SK-N-SH treated with all-trans-retinoic acid at 6 μM for 48 hours (cell line): ENCODE data around the gene MALRD1.

Experiments used
- ATAC-seq: fragments of 200-7000 bp; cut with Tn5 transposase; 3 replicates; pipeline ENCODE4 v1.9.1; 2020; ENCODE audit warnings: mild to moderate bottlenecking, moderate library complexity
- ARNTL ChIP-seq: fragments of 450-650 bp; formaldehyde crosslinking; IDR thresholded peaks from 2 replicates; pipeline ENCODE4 v1.5.0; 2020; ENCODE audit warnings: low read depth, mild to moderate bottlenecking, moderate library complexity, borderline replicate concordance
- BACH2 ChIP-seq: fragments of 250-450 bp; sonication (Bioruptor Pico); IDR thresholded peaks from 2 replicates; pipeline ENCODE4 v1.9.0; 2021; ENCODE audit warnings: mild to moderate bottlenecking, borderline replicate concordance
- CSDC2 ChIP-seq: fragments of 250-450 bp; sonication (Bioruptor Pico); IDR thresholded peaks from 2 replicates; pipeline ENCODE4 v1.5.0; 2020; ENCODE audit warnings: mild to moderate bottlenecking, moderate library complexity
- ESRRG ChIP-seq: fragments of 250-450 bp; sonication (Bioruptor Pico); IDR thresholded peaks from 2 replicates; pipeline ENCODE4 v1.6.1; 2021; ENCODE audit warnings: mild to moderate bottlenecking
- GLIS3 ChIP-seq: fragments of 250-450 bp; sonication (Bioruptor Pico); IDR thresholded peaks from 2 replicates; pipeline ENCODE4 v1.5.0; 2020; ENCODE audit warnings: mild to moderate bottlenecking, moderate library complexity
- OSR1 ChIP-seq: fragments of 250-450 bp; sonication (Bioruptor Pico); IDR thresholded peaks from 2 replicates; pipeline ENCODE4 v1.8.0; 2022; ENCODE audit warnings: moderate library complexity, mild to moderate bottlenecking, inconsistent platforms
- PPARA ChIP-seq: fragments of 250-450 bp; sonication (Bioruptor Pico); IDR thresholded peaks from 2 replicates; pipeline ENCODE4 v1.5.0; 2020; ENCODE audit warnings: mild to moderate bottlenecking, borderline replicate concordance
- RARB ChIP-seq: fragments of 250-450 bp; sonication (Bioruptor Pico); IDR thresholded peaks from 2 replicates; pipeline ENCODE4 v1.8.0; 2021; ENCODE audit warnings: mild to moderate bottlenecking, moderate library complexity
- SNAI2 ChIP-seq: fragments of 250-450 bp; sonication (Bioruptor Pico); IDR thresholded peaks from 2 replicates; pipeline ENCODE4 v1.5.0; 2020; ENCODE audit warnings: mild to moderate bottlenecking, moderate library complexity
- TCF4 ChIP-seq: fragments of 250-450 bp; sonication (Bioruptor Pico); IDR thresholded peaks from 2 replicates; pipeline ENCODE4 v1.8.0; 2021; ENCODE audit warnings: mild to moderate bottlenecking, moderate library complexity, borderline replicate concordance
- TOX ChIP-seq: fragments of 250-450 bp; sonication (Bioruptor Pico); IDR thresholded peaks from 2 replicates; pipeline ENCODE4 v1.8.0; 2021; ENCODE audit warnings: mild to moderate bottlenecking, moderate library complexity, borderline replicate concordance
- ZC3H10 ChIP-seq: fragments of 250-450 bp; sonication (Bioruptor Pico); IDR thresholded peaks from 2 replicates; pipeline ENCODE4 v1.5.1; 2021; ENCODE audit warnings: mild to moderate bottlenecking, moderate library complexity
- ZFP3 ChIP-seq: fragments of 250-450 bp; sonication (Bioruptor Pico); IDR thresholded peaks from 2 replicates; pipeline ENCODE4 v1.5.0; 2020; ENCODE audit warnings: mild to moderate bottlenecking, moderate library complexity
- ZFP30 ChIP-seq: fragments of 450-650 bp; formaldehyde crosslinking; IDR thresholded peaks from 2 replicates; pipeline ENCODE4 v1.5.0; 2022; ENCODE audit warnings: mild to moderate bottlenecking, moderate library complexity
- ZNF565 ChIP-seq: fragments of 450-650 bp; formaldehyde crosslinking; conservative IDR thresholded peaks from 2 replicates; pipeline ENCODE4 v1.5.0; 2020; ENCODE audit warnings: low read depth, mild to moderate bottlenecking, moderate library complexity
- ZNF70 ChIP-seq: fragments of 450-650 bp; formaldehyde crosslinking; IDR thresholded peaks from 2 replicates; pipeline ENCODE4 v1.5.0; 2020; ENCODE audit warnings: mild to moderate bottlenecking, moderate library complexity
- TF ChIP-seq, protein P1 (sequence below): fragments of 250-450 bp; sonication (Bioruptor Pico); IDR thresholded peaks from 2 replicates; pipeline ENCODE4 v1.8.0; 2020; ENCODE audit warnings: mild to moderate bottlenecking, moderate library complexity, borderline replicate concordance
- TF ChIP-seq, protein P2 (sequence below): fragments of 250-450 bp; sonication (Bioruptor Pico); IDR thresholded peaks from 2 replicates; pipeline ENCODE4 v1.5.1; 2020; ENCODE audit warnings: low read depth, mild to moderate bottlenecking, moderate library complexity
- TF ChIP-seq, protein P3 (sequence below): fragments of 250-450 bp; sonication (Bioruptor Pico); IDR thresholded peaks from 2 replicates; pipeline ENCODE4 v1.5.1; 2021; ENCODE audit warnings: mild to moderate bottlenecking, moderate library complexity
- TF ChIP-seq, protein P4 (sequence below): fragments of 250-450 bp; sonication (Bioruptor Pico); IDR thresholded peaks from 2 replicates; pipeline ENCODE4 v1.8.0; 2021; ENCODE audit warnings: low read depth, mild to moderate bottlenecking, moderate library complexity, borderline replicate concordance

MALRD1 gene

DNA sequence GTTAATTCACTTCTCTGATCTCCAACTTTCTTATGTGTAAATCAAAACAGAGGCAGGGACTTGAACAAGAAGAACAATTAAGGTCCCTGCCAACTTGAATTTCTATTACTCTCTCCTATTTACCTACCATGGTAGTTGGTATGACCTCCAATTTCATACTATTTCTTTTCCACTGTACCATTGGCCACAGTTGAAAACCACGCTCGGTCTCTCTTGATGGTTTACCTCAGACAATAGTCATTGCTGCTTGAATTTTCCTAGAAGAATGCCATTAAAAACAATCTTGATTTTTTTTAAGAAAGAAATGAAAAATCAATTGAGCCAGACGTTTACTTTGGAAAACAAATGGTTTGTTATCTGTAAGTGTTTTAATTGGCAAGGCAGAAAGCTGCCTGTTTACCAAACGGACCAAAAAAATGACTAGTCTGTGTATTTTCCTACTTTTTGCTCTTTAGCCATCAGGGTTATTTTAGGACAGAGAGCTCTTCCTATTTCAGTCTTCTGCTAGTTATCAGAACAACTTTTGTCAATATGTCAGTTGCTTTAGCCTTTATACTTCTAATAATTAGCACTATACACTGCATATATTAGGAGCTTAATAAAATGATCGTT is 610.1 kb downstream of the MALRD1 start:
- TF ChIP-seq ZFP3 (CRISPR knock-in tag), result no peak
- TF ChIP-seq, protein P1, sequence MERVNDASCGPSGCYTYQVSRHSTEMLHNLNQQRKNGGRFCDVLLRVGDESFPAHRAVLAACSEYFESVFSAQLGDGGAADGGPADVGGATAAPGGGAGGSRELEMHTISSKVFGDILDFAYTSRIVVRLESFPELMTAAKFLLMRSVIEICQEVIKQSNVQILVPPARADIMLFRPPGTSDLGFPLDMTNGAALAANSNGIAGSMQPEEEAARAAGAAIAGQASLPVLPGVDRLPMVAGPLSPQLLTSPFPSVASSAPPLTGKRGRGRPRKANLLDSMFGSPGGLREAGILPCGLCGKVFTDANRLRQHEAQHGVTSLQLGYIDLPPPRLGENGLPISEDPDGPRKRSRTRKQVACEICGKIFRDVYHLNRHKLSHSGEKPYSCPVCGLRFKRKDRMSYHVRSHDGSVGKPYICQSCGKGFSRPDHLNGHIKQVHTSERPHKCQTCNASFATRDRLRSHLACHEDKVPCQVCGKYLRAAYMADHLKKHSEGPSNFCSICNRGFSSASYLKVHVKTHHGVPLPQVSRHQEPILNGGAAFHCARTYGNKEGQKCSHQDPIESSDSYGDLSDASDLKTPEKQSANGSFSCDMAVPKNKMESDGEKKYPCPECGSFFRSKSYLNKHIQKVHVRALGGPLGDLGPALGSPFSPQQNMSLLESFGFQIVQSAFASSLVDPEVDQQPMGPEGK, result no peak
- TF ChIP-seq ARNTL, result no peak
- no peak for TF ChIP-seq BACH2 (CRISPR knock-in tag)
- no peak for TF ChIP-seq ZFP30 (CRISPR knock-in tag)
- no peak for ATAC-seq

DNA sequence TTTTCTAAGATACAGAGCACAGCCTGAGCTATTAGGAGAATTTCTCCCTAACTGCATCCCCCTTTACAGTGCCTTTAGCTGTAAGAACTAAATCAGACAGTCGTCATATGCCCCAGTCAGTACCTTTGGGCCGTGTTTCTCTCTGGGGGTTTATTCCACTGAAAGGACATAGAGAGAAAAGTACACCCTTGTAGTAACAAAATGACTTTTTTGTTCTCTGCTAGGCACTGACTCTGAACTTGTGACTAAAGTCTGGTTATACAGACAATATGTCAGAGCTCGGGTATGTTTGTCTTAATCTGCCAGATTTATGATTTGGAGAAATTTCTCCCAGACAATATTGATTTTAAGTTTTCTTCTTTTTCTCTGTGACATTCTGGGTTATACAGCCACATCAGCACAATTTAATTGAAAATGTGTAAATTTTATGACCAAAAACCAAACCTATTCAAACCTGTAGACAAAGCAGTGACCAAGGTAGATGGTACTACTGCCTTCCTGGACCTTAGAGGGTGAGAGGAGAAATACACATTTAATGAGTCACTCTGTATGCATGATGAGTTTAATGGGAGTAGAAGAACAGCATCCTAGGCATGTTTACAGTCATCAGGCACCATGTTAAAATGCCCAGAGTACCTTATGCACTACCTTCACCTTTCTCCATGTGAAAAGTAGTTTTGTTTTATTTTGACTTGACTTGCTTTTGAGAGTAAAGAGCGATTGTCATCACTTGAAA is 611.5 kb downstream of the MALRD1 start:
- ATAC-seq, result peak; percentile 47; the same call in 2 of the 3 replicates
- TF ChIP-seq GLIS3 (CRISPR knock-in tag) (no peak), CSDC2 (CRISPR knock-in tag) (no peak), ZNF70 (no peak), PPARA (CRISPR knock-in tag) (no peak), ESRRG (CRISPR knock-in tag) (no peak), TCF4 (no peak), SNAI2 (CRISPR knock-in tag) (no peak), ZFP30 (CRISPR knock-in tag) (no peak), ARNTL (no peak), RARB (CRISPR knock-in tag) (no peak), BACH2 (CRISPR knock-in tag) (no peak)
- TF ChIP-seq, protein P2, sequence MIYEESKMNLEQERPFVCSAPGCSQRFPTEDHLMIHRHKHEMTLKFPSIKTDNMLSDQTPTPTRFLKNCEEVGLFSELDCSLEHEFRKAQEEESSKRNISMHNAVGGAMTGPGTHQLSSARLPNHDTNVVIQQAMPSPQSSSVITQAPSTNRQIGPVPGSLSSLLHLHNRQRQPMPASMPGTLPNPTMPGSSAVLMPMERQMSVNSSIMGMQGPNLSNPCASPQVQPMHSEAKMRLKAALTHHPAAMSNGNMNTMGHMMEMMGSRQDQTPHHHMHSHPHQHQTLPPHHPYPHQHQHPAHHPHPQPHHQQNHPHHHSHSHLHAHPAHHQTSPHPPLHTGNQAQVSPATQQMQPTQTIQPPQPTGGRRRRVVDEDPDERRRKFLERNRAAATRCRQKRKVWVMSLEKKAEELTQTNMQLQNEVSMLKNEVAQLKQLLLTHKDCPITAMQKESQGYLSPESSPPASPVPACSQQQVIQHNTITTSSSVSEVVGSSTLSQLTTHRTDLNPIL, result no peak

DNA sequence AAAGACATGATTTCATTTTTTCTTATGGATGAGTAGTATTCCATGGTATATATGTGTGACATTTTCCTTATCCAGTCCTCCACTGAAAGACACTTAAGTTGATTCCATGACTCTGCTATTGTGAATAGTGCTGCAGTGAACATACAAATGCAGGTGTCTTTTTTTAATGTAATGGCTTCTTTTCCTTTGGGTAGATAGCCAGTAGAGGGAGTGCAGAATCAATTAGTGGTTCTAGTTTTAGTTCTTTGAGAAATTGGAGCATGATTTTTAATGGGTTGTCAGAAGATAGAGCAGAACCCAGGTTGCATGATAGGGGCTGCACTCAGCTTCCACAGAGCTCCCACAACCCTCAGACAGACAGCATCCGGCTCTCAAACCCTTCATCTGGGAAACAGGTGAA is 614.7 kb downstream of the MALRD1 start:
- TF ChIP-seq, protein P3, sequence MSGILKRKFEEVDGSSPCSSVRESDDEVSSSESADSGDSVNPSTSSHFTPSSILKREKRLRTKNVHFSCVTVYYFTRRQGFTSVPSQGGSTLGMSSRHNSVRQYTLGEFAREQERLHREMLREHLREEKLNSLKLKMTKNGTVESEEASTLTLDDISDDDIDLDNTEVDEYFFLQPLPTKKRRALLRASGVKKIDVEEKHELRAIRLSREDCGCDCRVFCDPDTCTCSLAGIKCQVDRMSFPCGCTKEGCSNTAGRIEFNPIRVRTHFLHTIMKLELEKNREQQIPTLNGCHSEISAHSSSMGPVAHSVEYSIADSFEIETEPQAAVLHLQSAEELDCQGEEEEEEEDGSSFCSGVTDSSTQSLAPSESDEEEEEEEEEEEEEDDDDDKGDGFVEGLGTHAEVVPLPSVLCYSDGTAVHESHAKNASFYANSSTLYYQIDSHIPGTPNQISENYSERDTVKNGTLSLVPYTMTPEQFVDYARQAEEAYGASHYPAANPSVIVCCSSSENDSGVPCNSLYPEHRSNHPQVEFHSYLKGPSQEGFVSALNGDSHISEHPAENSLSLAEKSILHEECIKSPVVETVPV (CRISPR knock-in tag), result no peak
- TF ChIP-seq, protein P2, result no peak
- TF ChIP-seq RARB (CRISPR knock-in tag) (no peak), OSR1 (no peak), GLIS3 (CRISPR knock-in tag) (no peak), ZC3H10 (no peak)
- TF ChIP-seq, protein P4, sequence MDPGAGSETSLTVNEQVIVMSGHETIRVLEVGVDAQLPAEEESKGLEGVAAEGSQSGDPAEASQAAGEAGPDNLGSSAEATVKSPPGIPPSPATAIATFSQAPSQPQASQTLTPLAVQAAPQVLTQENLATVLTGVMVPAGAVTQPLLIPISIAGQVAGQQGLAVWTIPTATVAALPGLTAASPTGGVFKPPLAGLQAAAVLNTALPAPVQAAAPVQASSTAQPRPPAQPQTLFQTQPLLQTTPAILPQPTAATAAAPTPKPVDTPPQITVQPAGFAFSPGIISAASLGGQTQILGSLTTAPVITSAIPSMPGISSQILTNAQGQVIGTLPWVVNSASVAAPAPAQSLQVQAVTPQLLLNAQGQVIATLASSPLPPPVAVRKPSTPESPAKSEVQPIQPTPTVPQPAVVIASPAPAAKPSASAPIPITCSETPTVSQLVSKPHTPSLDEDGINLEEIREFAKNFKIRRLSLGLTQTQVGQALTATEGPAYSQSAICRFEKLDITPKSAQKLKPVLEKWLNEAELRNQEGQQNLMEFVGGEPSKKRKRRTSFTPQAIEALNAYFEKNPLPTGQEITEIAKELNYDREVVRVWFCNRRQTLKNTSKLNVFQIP (CRISPR knock-in tag), result no peak
- no peak for ATAC-seq

DNA sequence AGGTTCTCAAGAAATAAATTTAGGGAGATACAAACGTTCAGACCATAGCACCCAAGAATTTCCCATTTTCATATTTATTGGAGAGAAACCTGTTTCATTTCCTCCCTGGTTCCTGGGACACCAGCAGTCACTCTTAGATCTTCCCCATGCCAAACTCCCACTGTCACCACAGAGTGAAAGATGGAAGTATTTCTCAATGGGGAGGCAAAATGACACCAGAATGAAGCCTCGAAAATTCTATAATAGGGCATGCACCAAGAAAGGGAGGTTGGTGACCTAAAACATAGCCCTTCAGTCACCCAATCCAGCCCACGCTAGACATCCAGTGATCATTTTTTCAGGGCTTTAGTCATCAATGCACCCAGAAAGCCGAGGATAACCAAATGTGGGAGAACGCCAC is 619.5 kb downstream of the MALRD1 start:
- ATAC-seq, result no peak
- TF ChIP-seq SNAI2 (CRISPR knock-in tag) (no peak), CSDC2 (CRISPR knock-in tag) (no peak)
- TF ChIP-seq, all 23 proteins: peak for 0

DNA sequence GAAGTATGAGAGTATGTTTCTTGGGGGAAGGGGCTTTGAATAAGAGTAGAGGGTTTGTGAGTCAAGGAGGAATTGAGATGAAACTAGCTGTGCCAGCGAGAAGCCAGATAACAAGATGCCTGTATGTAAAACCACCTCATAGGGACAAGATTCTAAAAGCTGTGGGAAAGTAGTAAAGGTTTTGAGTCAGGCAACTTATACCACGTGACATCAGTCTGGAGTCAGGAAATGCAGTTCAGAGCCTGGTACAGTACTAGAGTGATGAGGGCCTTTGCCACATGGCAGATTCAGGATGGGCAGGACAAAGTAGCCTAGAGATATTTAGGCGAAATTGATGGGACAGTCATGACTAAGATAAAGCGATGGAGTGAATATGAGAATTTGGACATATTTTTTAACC is 627.5 kb downstream of the MALRD1 start:
- ATAC-seq, result no peak
- no peak for TF ChIP-seq TCF4
- no peak for TF ChIP-seq OSR1
- TF ChIP-seq, protein P4 (CRISPR knock-in tag), result no peak
- no peak for TF ChIP-seq ZFP3 (CRISPR knock-in tag)
- no peak for TF ChIP-seq RARB (CRISPR knock-in tag)
- TF ChIP-seq ZNF565, result no peak
- TF ChIP-seq SNAI2 (CRISPR knock-in tag), result no peak
- TF ChIP-seq PPARA (CRISPR knock-in tag), result no peak
- no peak for TF ChIP-seq TOX (CRISPR knock-in tag)
- TF ChIP-seq, all 23 proteins: peak for 0
